HEK293 (cell line): Measurements from ENCODE around the gene GLRA3.

Source experiments
- ZNF24 ChIP-seq: fragments of 450-650 bp; formaldehyde crosslinking; IDR thresholded peaks from 2 replicates; pipeline ENCODE4 v1.5.1; 2016; ENCODE audit warnings: missing biosample characterization, missing genetic modification characterization
- TF ChIP-seq, protein P1 (sequence below): fragments of 450-650 bp; formaldehyde crosslinking; IDR thresholded peaks from 2 replicates; pipeline ENCODE4 v1.5.1; 2016; ENCODE audit warnings: missing biosample characterization, missing genetic modification characterization

DNA sequence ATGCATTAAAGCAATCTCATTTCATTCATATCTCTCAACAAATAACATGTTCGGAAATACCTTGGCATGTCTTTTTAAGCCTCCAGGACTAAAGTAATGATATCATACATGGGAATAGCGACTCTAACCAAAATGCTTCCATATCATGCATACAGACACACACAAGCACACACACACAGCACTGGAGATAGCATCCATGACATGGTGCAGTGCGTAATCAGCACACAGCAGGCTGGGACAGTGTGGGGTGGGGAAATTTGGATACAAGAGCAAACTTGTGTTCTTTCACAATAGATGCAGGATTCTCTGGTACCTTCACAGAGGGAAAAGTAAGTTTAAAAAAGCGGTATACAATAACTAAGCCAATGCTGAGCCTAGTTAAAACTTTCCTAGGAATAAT, 174.4 kb downstream of the GLRA3 start:
- TF ChIP-seq ZNF24 (tag by site-specific recombination) = no peak
- TF ChIP-seq, protein P1, sequence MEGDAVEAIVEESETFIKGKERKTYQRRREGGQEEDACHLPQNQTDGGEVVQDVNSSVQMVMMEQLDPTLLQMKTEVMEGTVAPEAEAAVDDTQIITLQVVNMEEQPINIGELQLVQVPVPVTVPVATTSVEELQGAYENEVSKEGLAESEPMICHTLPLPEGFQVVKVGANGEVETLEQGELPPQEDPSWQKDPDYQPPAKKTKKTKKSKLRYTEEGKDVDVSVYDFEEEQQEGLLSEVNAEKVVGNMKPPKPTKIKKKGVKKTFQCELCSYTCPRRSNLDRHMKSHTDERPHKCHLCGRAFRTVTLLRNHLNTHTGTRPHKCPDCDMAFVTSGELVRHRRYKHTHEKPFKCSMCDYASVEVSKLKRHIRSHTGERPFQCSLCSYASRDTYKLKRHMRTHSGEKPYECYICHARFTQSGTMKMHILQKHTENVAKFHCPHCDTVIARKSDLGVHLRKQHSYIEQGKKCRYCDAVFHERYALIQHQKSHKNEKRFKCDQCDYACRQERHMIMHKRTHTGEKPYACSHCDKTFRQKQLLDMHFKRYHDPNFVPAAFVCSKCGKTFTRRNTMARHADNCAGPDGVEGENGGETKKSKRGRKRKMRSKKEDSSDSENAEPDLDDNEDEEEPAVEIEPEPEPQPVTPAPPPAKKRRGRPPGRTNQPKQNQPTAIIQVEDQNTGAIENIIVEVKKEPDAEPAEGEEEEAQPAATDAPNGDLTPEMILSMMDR (tag by site-specific recombination) = no peak
